ENCODE measurements around the gene CD99L2. TPM values are rescaled to one million over a fixed set of nuclear protein-coding genes. Genes with fewer than 3 reads are reported as not detected.

The CD99L2 gene
- total RNA-seq, 1 experiment from 2014 or later: 42.4 TPM

DNA sequence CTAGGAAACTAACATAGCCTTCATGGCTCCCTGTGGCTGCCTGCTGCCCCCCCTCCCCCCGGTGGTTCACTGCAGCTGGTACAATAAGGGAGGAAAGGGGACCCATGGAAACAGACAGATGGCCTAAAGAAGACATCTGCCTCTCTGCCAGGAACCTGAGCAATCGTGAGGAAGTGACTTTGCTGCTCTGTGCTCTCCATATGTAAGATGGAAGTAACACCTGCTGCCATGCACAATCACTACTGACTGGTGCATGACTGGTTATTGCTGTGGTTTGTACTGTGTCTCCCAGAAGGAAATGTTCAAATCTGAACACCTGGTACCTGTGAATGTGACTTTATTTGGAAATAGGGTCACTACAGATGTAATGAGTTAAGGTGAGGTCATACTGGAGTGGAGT is 43.6 kb downstream of the CD99L2 start:
- no peak for TF ChIP-seq CTCF (IDR thresholded peaks at IDR 0.05; ENCODE audit: unreplicated experiment)
- Mint-ChIP-seq H3K36me3 (ENCODE audit: insufficient read depth, unreplicated experiment) (peaks cover 35% of the 10 kb centered on the region), H3K9me3 (ENCODE audit: unreplicated experiment) (peaks cover 11% of the 10 kb centered on the region), H3K27ac (ENCODE audit: low read depth, unreplicated experiment) (peak overlapping the region; percentile 80), H3K4me1 (ENCODE audit: insufficient read depth, unreplicated experiment) (peaks cover 17% of the 10 kb centered on the region), H3K27me3 (ENCODE audit: insufficient read depth, unreplicated experiment) (no peaks in the 10 kb centered on the region), H3K4me3 (ENCODE audit: unreplicated experiment) (no peak overlapping the region)
- intact Hi-C loops (cut with micrococcal nuclease): no loop called here
- no TSS peak for BruUV-seq (replicated peaks)
- POLR2A ChIA-PET: no interaction called here
- CTCF ChIA-PET: no interaction called here
- DNase-seq (ENCODE audit: unreplicated experiment): no peak

DNA sequence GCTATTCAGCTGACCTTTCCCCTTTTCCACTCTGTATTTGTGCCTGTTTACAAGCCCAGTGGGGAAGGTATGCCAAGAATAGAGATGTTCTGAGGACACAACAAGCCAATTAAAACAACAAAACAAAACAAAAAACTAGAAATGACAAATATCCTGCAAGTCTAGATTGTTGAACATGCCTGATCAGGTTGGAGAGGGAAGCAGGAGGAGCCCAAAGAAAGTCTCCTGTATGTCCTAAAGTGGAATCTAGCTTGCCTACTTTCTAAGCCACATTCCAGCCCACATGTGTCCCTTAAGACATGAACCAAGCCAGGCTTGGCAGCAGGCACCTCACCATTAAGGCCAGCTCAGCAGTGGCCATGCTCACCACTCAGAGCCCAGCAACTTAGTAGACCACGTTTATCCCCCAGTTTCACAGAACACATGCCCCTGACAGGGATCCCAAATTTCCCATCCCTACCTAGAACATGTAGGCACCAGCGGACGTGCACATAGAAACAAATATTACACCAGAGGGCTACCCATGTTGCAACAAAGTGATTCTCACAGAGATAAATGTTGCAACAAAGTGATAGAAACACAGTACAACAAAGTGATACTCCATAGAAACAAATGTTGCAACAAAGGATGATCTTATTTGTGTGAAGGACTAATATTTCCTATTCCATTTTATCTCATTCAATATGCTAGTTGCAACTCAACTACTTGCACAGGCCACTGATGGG is 48.3 kb downstream of the CD99L2 start:
- TSS peak; percentile 44 for BruUV-seq (replicated peaks)
- DNase-seq (ENCODE audit: unreplicated experiment): peak; percentile 85
- Mint-ChIP-seq H3K4me1 (ENCODE audit: insufficient read depth, unreplicated experiment) (peaks cover 23% of the 10 kb centered on the region), H3K4me3 (ENCODE audit: unreplicated experiment) (no peak overlapping the region), H3K9me3 (ENCODE audit: unreplicated experiment) (peaks cover 7% of the 10 kb centered on the region), H3K36me3 (ENCODE audit: insufficient read depth, unreplicated experiment) (peaks cover 26% of the 10 kb centered on the region), H3K27me3 (ENCODE audit: insufficient read depth, unreplicated experiment) (no peaks in the 10 kb centered on the region), H3K27ac (ENCODE audit: low read depth, unreplicated experiment) (peak overlapping the region; percentile 98)
- ChIA-PET CTCF (interaction anchor here (0.6 to 0.7 kb wide), 3 partner anchors 12 to 129 kb away, joined by 3 to 4 read pairs (median 3); no protein-coding TSS in a partner anchor), POLR2A (interaction anchor here (0.8 to 1.6 kb wide), 5 partner anchors 11 to 45 kb away, joined by 3 to 5 read pairs (median 4); no protein-coding TSS in a partner anchor)
- intact Hi-C loops (cut with micrococcal nuclease): no loop called here
- TF ChIP-seq CTCF (IDR thresholded peaks at IDR 0.05; ENCODE audit: unreplicated experiment): no peak

DNA sequence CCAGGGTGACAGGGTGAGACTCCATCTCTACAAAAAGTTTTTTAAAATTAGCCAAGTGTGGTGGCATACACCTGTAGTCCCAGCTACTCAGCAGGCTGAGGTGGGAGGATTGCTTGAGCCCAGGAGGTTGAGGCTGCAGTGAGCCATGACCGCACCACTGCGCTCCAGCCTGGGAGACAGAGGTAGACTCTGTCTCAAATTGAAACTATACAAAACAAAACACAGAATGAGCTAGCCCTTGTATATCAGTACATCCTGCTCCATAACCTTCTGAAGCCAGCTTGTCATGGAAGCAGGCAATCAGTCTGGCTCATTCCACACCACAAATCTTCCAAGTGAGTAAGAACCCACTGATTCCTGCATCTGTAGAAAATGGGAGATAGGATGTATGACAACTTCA is 49.0 kb downstream of the CD99L2 start:
- Mint-ChIP-seq H3K4me1 (ENCODE audit: insufficient read depth, unreplicated experiment) (peaks cover 30% of the 10 kb centered on the region), H3K27ac (ENCODE audit: low read depth, unreplicated experiment) (peak overlapping the region; percentile 98), H3K4me3 (ENCODE audit: unreplicated experiment) (no peak overlapping the region), H3K36me3 (ENCODE audit: insufficient read depth, unreplicated experiment) (peaks cover 26% of the 10 kb centered on the region), H3K9me3 (ENCODE audit: unreplicated experiment) (peaks cover 7% of the 10 kb centered on the region), H3K27me3 (ENCODE audit: insufficient read depth, unreplicated experiment) (no peaks in the 10 kb centered on the region)
- BruUV-seq (replicated peaks): no TSS peak
- no peak for DNase-seq (ENCODE audit: unreplicated experiment)
- intact Hi-C loops (cut with micrococcal nuclease): no loop called here
- ChIA-PET POLR2A (interaction anchor here (0.8 to 1.6 kb wide), 6 partner anchors 10 to 45 kb away, joined by 3 to 5 read pairs (median 4); no protein-coding TSS in a partner anchor), CTCF (interaction anchor here (0.6 to 0.7 kb wide), 3 partner anchors 11 to 129 kb away, joined by 3 to 4 read pairs (median 3); no protein-coding TSS in a partner anchor)
- TF ChIP-seq CTCF (IDR thresholded peaks at IDR 0.05; ENCODE audit: unreplicated experiment): no peak

- ChIA-PET CTCF (no interaction called here), POLR2A (interaction anchor here (0.9 to 1.6 kb wide), 4 partner anchors 10 to 85 kb away, joined by 3 to 5 read pairs (median 4); no protein-coding TSS in a partner anchor)
- Mint-ChIP-seq H3K27me3 (ENCODE audit: insufficient read depth, unreplicated experiment) (no peaks in the 10 kb centered on the region), H3K27ac (ENCODE audit: low read depth, unreplicated experiment) (peak overlapping the region; percentile 98), H3K4me3 (ENCODE audit: unreplicated experiment) (peak overlapping the region; percentile 24), H3K36me3 (ENCODE audit: insufficient read depth, unreplicated experiment) (peaks cover 23% of the 10 kb centered on the region), H3K9me3 (ENCODE audit: unreplicated experiment) (peaks cover 7% of the 10 kb centered on the region), H3K4me1 (ENCODE audit: insufficient read depth, unreplicated experiment) (peaks cover 35% of the 10 kb centered on the region)
- peak; percentile 97 for DNase-seq (ENCODE audit: unreplicated experiment)
- BruUV-seq (replicated peaks): no TSS peak
- no peak for TF ChIP-seq CTCF (IDR thresholded peaks at IDR 0.05; ENCODE audit: unreplicated experiment)
- intact Hi-C loops (cut with micrococcal nuclease): no loop called here
These were observed 49.5 kb downstream of the CD99L2 start for GRCh38 chrX:150848914-150849365.
